Psoas muscle (tissue), 8 donors: ENCODE measurements around the gene C20orf96. TPM values are rescaled to one million over a fixed set of nuclear protein-coding genes. Genes with fewer than 3 reads are reported as not detected.

Experiments
- ATAC-seq, 4 donors: fragments of 200-7000 bp; cut with Tn5 transposase; one replicate each; pipeline ENCODE4 v1.9.1; 2020; ENCODE audit warnings: moderate library complexity in 3 of 4, mild to moderate bottlenecking in 2 of 4
- DNase-seq, 2 donors: peaks; one replicate each; pipeline ENCODE4 v3.0.0-alpha.2; 2020
- H3K27ac ChIP-seq: fragments of 200-600 bp; one replicate; pipeline ENCODE4 v1.8.0; 2022
- H3K27me3 ChIP-seq, 3 donors: fragments of 200-600 bp in 1 of 3; one replicate each; pipeline versions ENCODE4 v1.6.1 to v1.8.0; 2013 to 2022; ENCODE audit warnings: low read length in 2 of 3, mild to moderate bottlenecking in 2 of 3, moderate library complexity in 1 of 3; ENCODE audit not compliant: insufficient read depth in 3 of 3
- H3K36me3 ChIP-seq, 2 donors: fragments of 200-600 bp in 1 of 2; one replicate each; pipeline versions ENCODE4 v1.6.1 to v1.8.0; 2013 to 2022; ENCODE audit warnings: low read depth in 1 of 2, mild to moderate bottlenecking in 1 of 2, moderate library complexity in 1 of 2; ENCODE audit not compliant: insufficient read depth in 1 of 2
- H3K4me1 ChIP-seq: fragments of 200-600 bp; one replicate; pipeline ENCODE4 v1.8.0; 2022
- H3K4me3 ChIP-seq: fragments of 200-600 bp; one replicate; pipeline ENCODE4 v1.8.0; 2022; ENCODE audit warnings: mild to moderate bottlenecking
- H3K9me3 ChIP-seq: fragments of 200-600 bp; one replicate; pipeline ENCODE4 v1.8.0; 2022
- CTCF ChIP-seq: fragments of 200-600 bp; IDR thresholded peaks from one replicate; pipeline ENCODE4 v1.8.0; 2022; ENCODE audit warnings: antibody characterized with exemption
- WGBS, 3 donors: extraction: QIAGEN DNeasy Blood & Tissue Kit; methylation state at CpG; one replicate each; pipeline versions ENCODE4 v1.1.6 to v1.1.7; 2013; 5-methylcytosine and 5-hydroxymethylcytosine counted together
- intact Hi-C, 2 donors: fragments of 100-400 bp; cut with DNase I; formaldehyde crosslinking; loops; one replicate each; pipeline versions ENCODE4 v1.11.0 to v1.14.2; 2022
- polyA plus RNA-seq, 3 donors: library from polyadenylated mRNA; stranded (reverse); fragments of 200-250 nt; gene quantifications; one replicate each; pipeline ENCODE4 v1.2.3, GENCODE V29; 2013
- total RNA-seq, 4 donors: library from RNA; stranded (reverse); fragmentation: NEBNext Ultra II Directional in 2 of 4; extraction: Animal tissue kit (Norgen Biotek cat#: 25700) in 2 of 4; gene quantifications; one replicate each; pipeline versions ENCODE4 v1.2.1 to v1.2.4, GENCODE V29; 2021 to 2023
- donor health status: healthy with polysubstance abuse.
- donor health status: DM: no; HTN: no; CAD: no; lungs with moderate emphysema.
- donor health status: Bipolar disorder and iron deficiency.
- donor health status: healthy.
- donor health status: DM: yes; HTN: yes; CAD: no.
- donor health status: DM: no; HTN: no; CAD: no.
- donor health status: DM: no; HTN: no; CAD: no.
- donor health status: DM: yes; HTN: yes; CAD: no.

C20orf96 gene
- total and polyA plus RNA-seq, 7 donors, result 1.0 to 2.1 (median 1.7) TPM

DNA sequence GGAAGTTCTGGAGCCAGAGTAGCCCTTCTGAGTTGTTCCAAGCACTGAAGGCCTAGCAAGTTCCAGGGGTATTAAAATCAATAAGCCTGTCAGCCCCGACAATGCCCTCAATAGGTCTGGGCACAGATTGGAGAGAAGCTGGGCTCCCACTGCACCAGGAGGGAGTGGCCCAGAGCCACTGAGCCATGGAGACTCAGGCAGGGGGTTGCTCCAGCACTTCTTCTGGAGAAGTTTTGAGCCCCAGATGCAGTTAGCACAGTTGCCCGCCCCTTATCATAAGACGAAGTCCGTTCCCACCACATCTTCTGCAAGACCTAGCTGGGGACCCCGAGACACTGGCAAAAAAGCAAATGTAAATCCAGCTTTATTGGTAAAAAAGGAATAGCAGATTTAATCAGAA lies 20.0 kb downstream of the C20orf96 start:
- 81 to 94% (median 88%) methylated on average over 5 of the region's 5 CpGs for WGBS, 3 donors
- Histone ChIP-seq H3K4me3 (no peak overlapping the region), H3K4me1 (no peaks in the 10 kb centered on the region), H3K9me3 (no peaks in the 10 kb centered on the region), H3K27ac (no peak overlapping the region), H3K27me3 (no peaks in the 10 kb centered on the region), H3K36me3 (peaks cover 0 to 2% of the 10 kb centered on the region in 2 donors)
- ATAC-seq (no peak), DNase-seq (no peak)
- no peak for TF ChIP-seq CTCF
- intact Hi-C loops, result loop anchor here in 1 of 2 donors (10.0 kb wide), 1 partner anchor 64 kb away; no protein-coding TSS in a partner anchor

GRCh38 chr20:266596-267562 lies 23.7 kb downstream of the C20orf96 start:
- peak; percentile 86 to 91 for DNase-seq
- Histone ChIP-seq H3K4me3 (peak overlapping the region; percentile 72), H3K27ac (no peak overlapping the region), H3K27me3 (no peaks in the 10 kb centered on the region), H3K4me1 (no peaks in the 10 kb centered on the region), H3K36me3 (peaks cover 0 to 2% of the 10 kb centered on the region in 2 donors), H3K9me3 (no peaks in the 10 kb centered on the region)
- 7 to 9% (median 7%) methylated on average over 40 to 43 of the region's 43 CpGs for WGBS, 3 donors
- TF ChIP-seq CTCF, result peak; percentile 97
- intact Hi-C loops, result no loop called here
- ATAC-seq, result peak; percentile 92 to 99 (median 95)

GRCh38 chr20:263701-264100 lies 26.8 kb downstream of the C20orf96 start:
- intact Hi-C loops, result no loop called here
- 71 to 82% (median 74%) methylated on average over 13 of the region's 13 CpGs for WGBS, 3 donors
- no peak for TF ChIP-seq CTCF

DNA sequence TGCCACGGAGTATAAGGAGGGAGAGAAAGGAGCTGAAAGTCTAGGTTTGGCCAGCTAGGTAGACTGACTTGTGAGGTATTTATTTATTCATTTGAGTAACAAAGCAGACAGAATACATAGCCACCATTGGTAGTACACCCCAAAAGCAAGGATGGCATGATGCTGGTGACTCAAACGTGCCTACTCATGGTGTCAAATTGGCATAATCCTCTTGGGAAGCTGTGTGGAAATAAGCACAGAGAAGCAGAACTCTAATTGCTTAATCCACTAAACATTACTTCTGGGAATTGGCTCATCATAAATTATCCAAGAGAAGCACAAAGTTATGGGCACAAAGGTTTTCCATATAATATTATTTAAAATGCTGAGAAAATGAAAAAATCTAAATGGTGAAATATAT lies 30.6 kb downstream of the C20orf96 start:
- no peaks in the 10 kb centered on the region for H3K36me3 ChIP-seq
- no peak for TF ChIP-seq CTCF
- no peak for ATAC-seq
- DNase-seq, result no peak
- H3K27ac ChIP-seq, result no peak overlapping the region
- intact Hi-C loops, result no loop called here
- H3K27me3 ChIP-seq, result no peaks in the 10 kb centered on the region
- no peaks in the 10 kb centered on the region for H3K9me3 ChIP-seq
- no peak overlapping the region for H3K4me3 ChIP-seq
- 52 to 77% (median 63%) methylated on average over 2 of the region's 2 CpGs for WGBS, 3 donors
- H3K4me1 ChIP-seq, result no peaks in the 10 kb centered on the region

More at GRCh38 chr20:263701-264100, 26.8 kb downstream of the C20orf96 start:
- no peaks in the 10 kb centered on the region for H3K4me1 ChIP-seq
- no peaks in the 10 kb centered on the region for H3K9me3 ChIP-seq
- H3K27me3 ChIP-seq, result no peaks in the 10 kb centered on the region
- ATAC-seq, result no peak
- H3K27ac ChIP-seq, result no peak overlapping the region
- no peaks in the 10 kb centered on the region for H3K36me3 ChIP-seq
- no peak overlapping the region for H3K4me3 ChIP-seq
- no peak for DNase-seq
